ENCODE results near the gene SPTBN4.

SPTBN4 gene

DNA sequence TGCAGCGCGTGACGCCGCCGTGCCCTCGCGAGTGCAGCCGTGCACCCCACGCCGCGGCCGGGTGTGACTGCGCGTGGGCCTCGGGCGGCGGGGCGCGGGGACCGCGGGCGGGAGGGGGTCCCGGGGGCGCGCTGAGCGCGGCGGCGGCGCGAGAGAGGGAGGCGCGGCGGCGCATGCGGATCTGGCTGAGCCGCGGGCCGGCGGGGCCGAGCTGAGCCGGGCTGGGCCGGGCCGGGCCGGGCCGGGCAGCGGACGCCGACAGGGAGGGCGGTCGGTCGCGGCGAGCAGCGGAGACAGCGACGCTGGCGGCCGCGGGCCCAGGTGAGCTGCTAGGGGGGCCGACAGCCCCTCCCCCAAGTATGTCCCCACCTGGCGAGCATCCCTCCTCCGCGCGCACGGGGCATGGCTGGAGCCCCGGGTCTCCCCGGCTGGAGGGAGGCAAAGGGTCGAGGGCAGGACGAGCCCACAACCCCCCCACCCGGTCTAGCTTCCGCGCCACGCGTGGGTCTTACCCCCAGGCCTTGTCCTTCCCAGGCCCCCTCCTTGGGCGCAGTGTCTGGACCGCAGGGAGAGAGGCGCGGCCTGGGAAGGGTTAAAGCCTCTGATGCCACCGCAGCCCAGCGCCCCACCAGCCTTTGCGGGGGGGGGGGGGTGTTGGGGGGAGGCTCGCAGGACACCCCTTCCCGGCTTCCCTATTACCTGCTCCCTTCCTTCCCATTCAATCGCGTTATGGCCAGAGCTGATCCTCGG lies at the start of gene SPTBN4:
Gene SPTBN4 (plus strand): TSS at position 17 of the 750 bp plus-strand sequence. CDS start 5,621 bp downstream, outside the sequence.
- Histone ChIP-seq H3K9ac (ENCODE audit: low read length in 2 of 2) (peak within 1 kb of the TSS; percentile 53 to 69), H3K27ac (ENCODE audit: low read length) (peak within 1 kb of the TSS; percentile 55), H3K36me3 (ENCODE audit: control insufficient read depth in 2 of 2, insufficient read depth in 2 of 2, low read length in 2 of 2) (no peaks in the 10 kb centered on the region)

DNA sequence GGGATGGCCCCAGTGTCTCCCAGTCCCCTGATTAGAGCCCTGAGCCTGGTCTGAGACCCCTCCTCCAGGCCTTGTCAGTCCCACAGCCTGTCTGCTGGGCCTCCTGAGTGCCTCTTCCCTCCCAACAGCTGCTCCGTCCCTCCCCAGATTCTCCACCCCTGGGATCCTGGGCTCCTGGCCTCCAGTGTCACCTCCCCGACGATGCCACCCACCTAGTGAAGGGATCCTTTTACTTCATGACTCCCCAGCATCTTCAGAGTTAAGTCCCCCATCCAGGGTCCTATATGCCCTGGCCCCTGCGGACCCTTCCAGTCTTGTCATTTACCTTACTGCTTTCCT lies 49.2 kb upstream of the SPTBN4 start:
- Histone ChIP-seq H3K9ac (ENCODE audit: low read length in 2 of 2) (peak overlapping the region in 1 of 2 donors; percentile 29), H3K27me3 (ENCODE audit: control insufficient read depth in 1 of 2, insufficient read depth in 2 of 2, low read length in 2 of 2) (no peaks in the 10 kb centered on the region), H3K9me3 (ENCODE audit: control insufficient read depth in 2 of 2, low read length in 2 of 2) (no peaks in the 10 kb centered on the region), H3K4me3 (ENCODE audit: low read length in 2 of 2) (no peak overlapping the region), H3K27ac (ENCODE audit: low read length) (peak overlapping the region; percentile 58), H3K4me1 (ENCODE audit: control insufficient read depth, insufficient read depth, low read length) (peaks cover 31% of the 10 kb centered on the region), H3K36me3 (ENCODE audit: control insufficient read depth in 2 of 2, insufficient read depth in 2 of 2, low read length in 2 of 2) (peaks cover 3 to 5% of the 10 kb centered on the region in 2 donors)

More for the DNA sequence above, at the start of gene SPTBN4:
- H3K27me3 ChIP-seq (ENCODE audit: control insufficient read depth in 1 of 2, insufficient read depth in 2 of 2, low read length in 2 of 2): no peaks in the 10 kb centered on the region
- H3K4me3 ChIP-seq (ENCODE audit: low read length in 2 of 2): peak within 1 kb of the TSS; percentile 79 to 90
- H3K4me1 ChIP-seq (ENCODE audit: control insufficient read depth, insufficient read depth, low read length): peaks cover 23% of the 10 kb centered on the region
- H3K9me3 ChIP-seq (ENCODE audit: control insufficient read depth in 2 of 2, low read length in 2 of 2): no peaks in the 10 kb centered on the region

DNA sequence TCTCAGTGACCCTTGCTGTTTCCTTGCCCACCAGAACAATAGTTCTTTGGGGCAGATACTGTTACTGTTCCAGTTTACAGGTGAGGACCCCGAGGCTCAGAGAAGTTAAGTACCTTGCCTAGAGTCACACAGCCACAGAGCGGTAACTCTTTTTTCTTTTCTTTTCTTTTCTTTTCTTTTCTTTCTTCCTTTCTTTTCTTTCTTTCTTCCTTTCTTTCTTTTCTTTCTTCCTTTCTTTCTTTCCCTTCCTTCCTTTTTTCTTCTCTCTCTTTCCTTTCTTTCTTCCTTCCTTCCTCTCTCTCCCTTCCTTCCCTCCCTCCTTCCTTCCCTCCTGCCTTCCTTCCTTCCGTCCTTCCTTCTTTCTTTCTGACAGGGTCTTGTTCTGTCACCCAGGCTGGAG lies 48.8 kb upstream of the SPTBN4 start:
- Histone ChIP-seq H3K27me3 (ENCODE audit: control insufficient read depth in 1 of 2, insufficient read depth in 2 of 2, low read length in 2 of 2) (no peaks in the 10 kb centered on the region), H3K27ac (ENCODE audit: low read length) (peak overlapping the region; percentile 58), H3K9me3 (ENCODE audit: control insufficient read depth in 2 of 2, low read length in 2 of 2) (no peaks in the 10 kb centered on the region), H3K9ac (ENCODE audit: low read length in 2 of 2) (no peak overlapping the region), H3K4me3 (ENCODE audit: low read length in 2 of 2) (no peak overlapping the region), H3K36me3 (ENCODE audit: control insufficient read depth in 2 of 2, insufficient read depth in 2 of 2, low read length in 2 of 2) (peaks cover 7 to 9% of the 10 kb centered on the region in 2 donors), H3K4me1 (ENCODE audit: control insufficient read depth, insufficient read depth, low read length) (peaks cover 35% of the 10 kb centered on the region)

DNA sequence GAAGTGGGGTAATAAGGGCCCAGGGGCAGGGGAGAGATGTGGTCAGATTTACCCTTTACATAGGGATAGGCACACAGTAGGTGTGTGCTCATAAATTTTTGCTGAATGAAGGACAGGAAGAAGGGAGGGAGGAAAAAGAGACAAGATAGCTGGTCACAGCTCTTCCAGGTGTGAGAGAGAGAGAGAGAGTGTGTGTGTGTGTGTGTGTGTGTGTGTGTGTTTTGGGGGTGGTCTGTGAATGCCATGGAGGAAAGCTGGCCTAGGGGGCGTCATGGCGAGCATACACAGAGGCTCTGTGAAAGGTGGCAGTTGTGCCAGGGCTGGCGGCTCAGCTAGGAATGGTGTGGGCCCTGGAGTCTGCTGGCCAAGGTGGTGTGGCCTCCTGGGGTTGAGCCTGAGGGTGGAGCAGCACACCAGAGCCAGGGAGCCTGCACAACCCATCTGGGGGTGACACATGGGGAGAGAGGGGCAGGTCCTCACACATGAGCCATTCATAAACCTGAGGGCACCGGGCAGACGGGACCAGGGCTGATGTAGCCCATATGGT lies 47.7 kb upstream of the SPTBN4 start:
- no peak overlapping the region for H3K4me3 ChIP-seq (ENCODE audit: low read length in 2 of 2)
- H3K9ac ChIP-seq (ENCODE audit: low read length in 2 of 2): no peak overlapping the region
- peaks cover 9 to 13% of the 10 kb centered on the region in 2 donors for H3K36me3 ChIP-seq (ENCODE audit: control insufficient read depth in 2 of 2, insufficient read depth in 2 of 2, low read length in 2 of 2)
- H3K4me1 ChIP-seq (ENCODE audit: control insufficient read depth, insufficient read depth, low read length): peaks cover 43% of the 10 kb centered on the region
- H3K27me3 ChIP-seq (ENCODE audit: control insufficient read depth in 1 of 2, insufficient read depth in 2 of 2, low read length in 2 of 2): no peaks in the 10 kb centered on the region
- no peaks in the 10 kb centered on the region for H3K9me3 ChIP-seq (ENCODE audit: control insufficient read depth in 2 of 2, low read length in 2 of 2)
- no peak overlapping the region for H3K27ac ChIP-seq (ENCODE audit: low read length)

- Histone ChIP-seq H3K9ac (ENCODE audit: low read length in 2 of 2) (peak overlapping the region in 1 of 2 donors; percentile 21), H3K4me3 (ENCODE audit: low read length in 2 of 2) (no peak overlapping the region), H3K4me1 (ENCODE audit: control insufficient read depth, insufficient read depth, low read length) (peaks cover 45% of the 10 kb centered on the region), H3K27me3 (ENCODE audit: control insufficient read depth in 1 of 2, insufficient read depth in 2 of 2, low read length in 2 of 2) (no peaks in the 10 kb centered on the region), H3K36me3 (ENCODE audit: control insufficient read depth in 2 of 2, insufficient read depth in 2 of 2, low read length in 2 of 2) (peaks cover 9 to 13% of the 10 kb centered on the region in 2 donors), H3K27ac (ENCODE audit: low read length) (no peak overlapping the region), H3K9me3 (ENCODE audit: control insufficient read depth in 2 of 2, low read length in 2 of 2) (no peaks in the 10 kb centered on the region)
Observed at GRCh38 chr19:40419780-40420179, 47.0 kb upstream of the SPTBN4 start.

- Histone ChIP-seq H3K27ac (ENCODE audit: low read length) (peak overlapping the region; percentile 97), H3K4me3 (ENCODE audit: low read length in 2 of 2) (peak overlapping the region; percentile 75 to 83), H3K9me3 (ENCODE audit: control insufficient read depth in 2 of 2, low read length in 2 of 2) (no peaks in the 10 kb centered on the region), H3K27me3 (ENCODE audit: control insufficient read depth in 1 of 2, insufficient read depth in 2 of 2, low read length in 2 of 2) (no peaks in the 10 kb centered on the region), H3K36me3 (ENCODE audit: control insufficient read depth in 2 of 2, insufficient read depth in 2 of 2, low read length in 2 of 2) (peaks cover 9 to 13% of the 10 kb centered on the region in 2 donors), H3K4me1 (ENCODE audit: control insufficient read depth, insufficient read depth, low read length) (peaks cover 44% of the 10 kb centered on the region), H3K9ac (ENCODE audit: low read length in 2 of 2) (peak overlapping the region; percentile 92 to 95)
Observed at GRCh38 chr19:40420451-40420765, 46.4 kb upstream of the SPTBN4 start.

- H3K9ac ChIP-seq (ENCODE audit: low read length in 2 of 2): peak overlapping the region; percentile 92 to 95
- peak overlapping the region; percentile 75 to 83 for H3K4me3 ChIP-seq (ENCODE audit: low read length in 2 of 2)
- peak overlapping the region; percentile 97 for H3K27ac ChIP-seq (ENCODE audit: low read length)
- H3K36me3 ChIP-seq (ENCODE audit: control insufficient read depth in 2 of 2, insufficient read depth in 2 of 2, low read length in 2 of 2): peaks cover 9 to 13% of the 10 kb centered on the region in 2 donors
- peaks cover 44% of the 10 kb centered on the region for H3K4me1 ChIP-seq (ENCODE audit: control insufficient read depth, insufficient read depth, low read length)
- no peaks in the 10 kb centered on the region for H3K9me3 ChIP-seq (ENCODE audit: control insufficient read depth in 2 of 2, low read length in 2 of 2)
- H3K27me3 ChIP-seq (ENCODE audit: control insufficient read depth in 1 of 2, insufficient read depth in 2 of 2, low read length in 2 of 2): no peaks in the 10 kb centered on the region
Observed at GRCh38 chr19:40420766-40421765, 45.7 kb upstream of the SPTBN4 start.

DNA sequence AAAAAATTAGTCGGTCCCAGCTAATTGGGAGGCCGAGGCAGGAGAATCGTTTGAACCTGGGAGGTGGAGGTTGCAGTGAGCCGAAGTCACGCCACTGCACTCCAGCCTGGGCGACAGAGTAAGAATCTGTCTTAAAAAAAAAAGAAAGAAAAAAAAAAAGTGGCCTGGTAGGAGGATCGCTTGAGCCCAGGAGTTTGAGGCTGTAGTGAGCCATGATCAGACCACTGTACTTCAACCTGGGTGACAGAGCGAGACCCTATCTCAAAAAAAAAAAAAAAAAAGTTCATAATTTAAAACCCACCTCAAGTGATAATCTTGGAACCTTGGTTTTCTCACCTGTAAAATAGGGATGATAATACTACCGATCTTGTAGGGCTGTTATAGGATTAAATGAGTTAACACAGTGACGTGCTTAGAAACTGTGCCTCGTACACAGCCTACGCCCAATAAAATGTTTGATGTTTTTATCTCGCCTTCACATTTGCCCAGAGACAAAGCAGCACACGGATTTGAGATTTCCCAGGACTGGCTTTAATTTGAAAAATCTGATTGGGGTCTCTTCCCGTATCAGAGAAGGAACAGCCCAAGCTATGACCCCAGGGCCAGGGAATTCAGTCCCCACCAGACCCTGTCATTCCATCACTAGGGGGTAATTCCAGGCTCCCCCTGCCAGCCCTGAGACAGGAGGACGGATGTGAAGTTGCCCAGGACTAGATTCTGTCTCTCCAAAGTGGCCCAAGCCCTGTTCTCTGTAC lies 44.6 kb upstream of the SPTBN4 start:
- peak overlapping the region; percentile 36 to 95 for H3K9ac ChIP-seq (ENCODE audit: low read length in 2 of 2)
- no peaks in the 10 kb centered on the region for H3K27me3 ChIP-seq (ENCODE audit: control insufficient read depth in 1 of 2, insufficient read depth in 2 of 2, low read length in 2 of 2)
- peaks cover 9 to 13% of the 10 kb centered on the region in 2 donors for H3K36me3 ChIP-seq (ENCODE audit: control insufficient read depth in 2 of 2, insufficient read depth in 2 of 2, low read length in 2 of 2)
- no peak overlapping the region for H3K4me3 ChIP-seq (ENCODE audit: low read length in 2 of 2)
- peaks cover 47% of the 10 kb centered on the region for H3K4me1 ChIP-seq (ENCODE audit: control insufficient read depth, insufficient read depth, low read length)
- H3K9me3 ChIP-seq (ENCODE audit: control insufficient read depth in 2 of 2, low read length in 2 of 2): no peaks in the 10 kb centered on the region
- peak overlapping the region; percentile 97 for H3K27ac ChIP-seq (ENCODE audit: low read length)

DNA sequence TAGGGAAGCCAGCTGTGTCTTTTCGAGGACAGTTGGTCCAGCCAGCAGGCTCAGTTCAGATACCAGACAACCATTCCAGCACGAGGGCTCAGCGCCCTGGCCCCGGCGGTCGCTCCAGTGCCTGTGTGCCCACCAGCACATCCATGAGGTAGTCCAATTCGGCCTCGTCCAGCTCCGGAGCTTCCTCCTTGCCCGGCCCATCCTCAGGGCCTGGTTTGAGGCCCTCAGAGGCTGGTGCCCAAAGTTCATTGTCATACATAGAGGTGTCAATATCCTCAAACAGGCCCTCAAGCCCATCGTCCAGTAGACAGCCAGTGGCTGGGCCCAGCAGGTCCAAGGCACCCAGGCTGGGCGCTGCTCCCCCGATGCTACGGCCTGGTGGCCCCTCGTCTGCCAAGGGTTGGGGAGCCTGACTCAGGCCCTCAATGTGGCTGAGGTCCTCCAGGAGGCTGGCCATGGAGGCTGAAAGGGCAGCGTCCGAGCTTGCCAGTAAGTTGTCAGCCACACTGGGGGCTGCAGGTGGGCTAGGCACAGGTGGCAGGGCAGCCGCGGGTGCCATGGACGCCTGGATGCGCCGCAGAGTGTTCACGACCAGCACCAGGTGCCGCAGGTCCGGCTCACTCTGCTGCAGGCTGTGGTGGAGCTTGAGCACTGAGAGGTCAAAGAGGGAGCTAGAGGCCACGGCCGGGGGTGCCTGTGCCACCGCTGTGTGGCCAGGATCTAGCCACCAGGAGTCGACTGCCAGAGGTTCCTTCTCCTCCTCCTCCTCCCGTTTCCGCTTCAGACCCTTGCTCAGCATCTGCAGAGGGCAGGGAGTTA lies 43.8 kb upstream of the SPTBN4 start:
- H3K27me3 ChIP-seq (ENCODE audit: control insufficient read depth in 1 of 2, insufficient read depth in 2 of 2, low read length in 2 of 2): no peaks in the 10 kb centered on the region
- H3K4me1 ChIP-seq (ENCODE audit: control insufficient read depth, insufficient read depth, low read length): peaks cover 39% of the 10 kb centered on the region
- H3K9me3 ChIP-seq (ENCODE audit: control insufficient read depth in 2 of 2, low read length in 2 of 2): no peaks in the 10 kb centered on the region
- H3K9ac ChIP-seq (ENCODE audit: low read length in 2 of 2): peak overlapping the region in 1 of 2 donors; percentile 36
- peaks cover 9 to 13% of the 10 kb centered on the region in 2 donors for H3K36me3 ChIP-seq (ENCODE audit: control insufficient read depth in 2 of 2, insufficient read depth in 2 of 2, low read length in 2 of 2)
- H3K4me3 ChIP-seq (ENCODE audit: low read length in 2 of 2): no peak overlapping the region
- peak overlapping the region; percentile 97 for H3K27ac ChIP-seq (ENCODE audit: low read length)
